HepG2 (cell line): ENCODE data around the gene PBX4. TPM values are rescaled to one million over a fixed set of nuclear protein-coding genes. Genes with fewer than 3 reads are reported as not detected.
A peak's percentile ranks its signal among the peaks of the same experiment; 100 is the strongest.

Experiments
- CAMTA2 ChIP-seq: sonication (generic); formaldehyde crosslinking; IDR thresholded peaks from 2 replicates; pipeline ENCODE4 v1.4.0; 2020; ENCODE audit warnings: mild to moderate bottlenecking, missing genetic modification reagents, borderline replicate concordance
- E2F5 ChIP-seq: sonication (generic); formaldehyde crosslinking; conservative IDR thresholded peaks from 2 replicates; pipeline ENCODE4 v1.4.0; 2020; ENCODE audit warnings: missing genetic modification reagents
- HBP1 ChIP-seq: IDR thresholded peaks from 2 replicates; pipeline ENCODE4 v1.6.1; 2016; ENCODE audit warnings: low read depth, control low read depth
- HIC2 ChIP-seq: sonication (generic); formaldehyde crosslinking; IDR thresholded peaks from 2 replicates; pipeline ENCODE4 v1.9.0; 2022; ENCODE audit warnings: low read depth, missing genetic modification reagents
- MAF1 ChIP-seq: sonication (generic); formaldehyde crosslinking; IDR thresholded peaks from 2 replicates; pipeline ENCODE4 v1.5.0; 2020; ENCODE audit warnings: missing genetic modification reagents, borderline replicate concordance
- NCOA2 ChIP-seq: sonication (generic); formaldehyde crosslinking; IDR thresholded peaks from 2 replicates; pipeline ENCODE4 v1.8.0; 2022; ENCODE audit warnings: inconsistent platforms
- NR2F6 ChIP-seq, 2 experiments: IDR thresholded peaks; 2 replicates each; pipeline ENCODE4 v1.6.1; 2016; ENCODE audit warnings: antibody characterized with exemption in 1 of 2, mild to moderate bottlenecking in 1 of 2
- POLR2A ChIP-seq, 2 experiments: IDR thresholded peaks; 2 replicates each; pipeline ENCODE4 v1.6.1; 2011; ENCODE audit warnings: low read depth in 2 of 2, low read length in 2 of 2, mild to moderate bottlenecking in 1 of 2, moderate library complexity in 1 of 2; ENCODE audit not compliant: insufficient read depth in 1 of 2
- REXO4 ChIP-seq: sonication (generic); formaldehyde crosslinking; IDR thresholded peaks from 2 replicates; pipeline ENCODE4 v1.8.0; 2022; ENCODE audit warnings: missing genetic modification reagents, mild to moderate bottlenecking, borderline replicate concordance
- SOX5 ChIP-seq: IDR thresholded peaks from 2 replicates; pipeline ENCODE4 v1.6.1; 2016; ENCODE audit warnings: borderline replicate concordance
- ZMAT3 ChIP-seq: sonication (generic); formaldehyde crosslinking; conservative IDR thresholded peaks from 2 replicates; pipeline ENCODE4 v1.7.0; 2021; ENCODE audit warnings: missing genetic modification reagents
- ZMYM3 ChIP-seq: sonication (generic); formaldehyde crosslinking; IDR thresholded peaks from 2 replicates; pipeline ENCODE4 v1.5.1; 2020; ENCODE audit warnings: mild to moderate bottlenecking, missing genetic modification reagents
- ZNF326 ChIP-seq: sonication (generic); formaldehyde crosslinking; IDR thresholded peaks from 2 replicates; pipeline ENCODE4 v1.4.0; 2020; ENCODE audit warnings: missing genetic modification reagents, borderline replicate concordance
- ZNF333 ChIP-seq: sonication (generic); formaldehyde crosslinking; IDR thresholded peaks from 2 replicates; pipeline ENCODE4 v1.4.0; 2020; ENCODE audit warnings: mild to moderate bottlenecking, missing genetic modification reagents, borderline replicate concordance
- ZNF337 ChIP-seq: sonication (generic); formaldehyde crosslinking; IDR thresholded peaks from 2 replicates; pipeline ENCODE4 v1.5.1; 2020; ENCODE audit warnings: missing genetic modification reagents, low read depth, mild to moderate bottlenecking, borderline replicate concordance
- ZNF343 ChIP-seq: sonication (generic); formaldehyde crosslinking; IDR thresholded peaks from 2 replicates; pipeline ENCODE4 v1.4.0; 2020; ENCODE audit warnings: mild to moderate bottlenecking, missing genetic modification reagents
- ZNF773 ChIP-seq: sonication (generic); formaldehyde crosslinking; IDR thresholded peaks from 2 replicates; pipeline ENCODE4 v1.4.0; 2020; ENCODE audit warnings: missing genetic modification reagents, borderline replicate concordance
- ZNF839 ChIP-seq: sonication (generic); formaldehyde crosslinking; IDR thresholded peaks from 2 replicates; pipeline ENCODE4 v1.4.0; 2020; ENCODE audit warnings: missing genetic modification reagents, mild to moderate bottlenecking, borderline replicate concordance
- ZNF891 ChIP-seq: sonication (generic); formaldehyde crosslinking; IDR thresholded peaks from 2 replicates; pipeline ENCODE4 v1.5.0; 2020; ENCODE audit warnings: mild to moderate bottlenecking, missing genetic modification reagents
- polyA plus RNA-seq, 8 experiments: library from polyadenylated mRNA; depleted of rRNA in 3 of 8; stranded (reverse) in 7 of 8; unstranded in 1 of 8; fragments of >200 nt; fragmentation: Illumina TruSeq in 4 of 8; extraction: Trizol in 4 of 8; gene quantifications; 2 replicates each; pipeline versions ENCODE4 v1.2.1 to v1.2.3, GENCODE V29; 2011 to 2016; ENCODE audit warnings: low read depth in 4 of 8, missing spikeins in 1 of 8, mixed read lengths in 1 of 8; ENCODE audit not compliant: insufficient read depth in 1 of 8
- total RNA-seq, 5 experiments: library from RNA; depleted of rRNA; stranded (reverse); fragments of >200 nt; fragmentation: Illumina TruSeq; extraction: Trizol; gene quantifications; 2 replicates each; pipeline ENCODE4 v1.2.3, GENCODE V29; 2016; ENCODE audit warnings: low read depth in 1 of 5
- TF ChIP-seq, protein P1 (sequence below): sonication (generic); formaldehyde crosslinking; IDR thresholded peaks from 2 replicates; pipeline ENCODE4 v1.8.0; 2023; ENCODE audit warnings: mild to moderate bottlenecking, missing genetic modification reagents
- TF ChIP-seq, protein P2 (sequence below): fragments of 450-650 bp; IDR thresholded peaks from 2 replicates; pipeline ENCODE4 v1.6.1; 2017
- TF ChIP-seq, protein P3 (sequence below): sonication (generic); formaldehyde crosslinking; IDR thresholded peaks from 2 replicates; pipeline ENCODE4 v1.8.1; 2023; ENCODE audit warnings: missing genetic modification reagents, mild to moderate bottlenecking, borderline replicate concordance

Gene PBX4
- total and polyA plus RNA-seq, 2 of the 13 experiments (the other 11 are each of a cell fraction or from before 2014, with no cell fraction given) = not detected

- TF ChIP-seq, protein P1, sequence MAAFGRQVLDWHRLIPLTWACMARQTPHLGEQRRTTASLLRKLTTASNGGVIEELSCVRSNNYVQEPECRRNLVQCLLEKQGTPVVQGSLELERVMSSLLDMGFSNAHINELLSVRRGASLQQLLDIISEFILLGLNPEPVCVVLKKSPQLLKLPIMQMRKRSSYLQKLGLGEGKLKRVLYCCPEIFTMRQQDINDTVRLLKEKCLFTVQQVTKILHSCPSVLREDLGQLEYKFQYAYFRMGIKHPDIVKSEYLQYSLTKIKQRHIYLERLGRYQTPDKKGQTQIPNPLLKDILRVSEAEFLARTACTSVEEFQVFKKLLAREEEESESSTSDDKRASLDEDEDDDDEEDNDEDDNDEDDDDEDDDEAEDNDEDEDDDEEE (CRISPR knock-in tag) = no peak
- TF ChIP-seq ZNF343 (no peak), CAMTA2 (CRISPR knock-in tag) (no peak), ZNF773 (CRISPR knock-in tag) (no peak), ZNF839 (CRISPR knock-in tag) (peak; percentile 71; the same call in 1 of the 2 replicates), ZNF891 (CRISPR knock-in tag) (no peak), E2F5 (CRISPR knock-in tag) (no peak), SOX5 (no peak), HBP1 (CRISPR knock-in tag) (no peak; the same call in 1 of the 2 replicates), HIC2 (CRISPR knock-in tag) (no peak), NCOA2 (CRISPR knock-in tag) (no peak), ZNF337 (CRISPR knock-in tag) (no peak), ZMYM3 (CRISPR knock-in tag) (no peak), REXO4 (CRISPR knock-in tag) (no peak), ZMAT3 (CRISPR knock-in tag) (no peak), ZNF333 (CRISPR knock-in tag) (no peak), ZNF326 (CRISPR knock-in tag) (no peak), NR2F6 (IDR thresholded peaks at IDR 0.05) (no peak), NR2F6 (CRISPR knock-in tag; IDR thresholded peaks at IDR 0.05) (no peak; the same call in 1 of the 2 replicates), POLR2A (IDR thresholded peaks at IDR 0.05; ENCODE audit: insufficient read depth in 1 of 2, low read depth in 2 of 2, low read length in 2 of 2) (peak; percentile 73 to 84), MAF1 (CRISPR knock-in tag) (no peak)
- TF ChIP-seq, protein P2, sequence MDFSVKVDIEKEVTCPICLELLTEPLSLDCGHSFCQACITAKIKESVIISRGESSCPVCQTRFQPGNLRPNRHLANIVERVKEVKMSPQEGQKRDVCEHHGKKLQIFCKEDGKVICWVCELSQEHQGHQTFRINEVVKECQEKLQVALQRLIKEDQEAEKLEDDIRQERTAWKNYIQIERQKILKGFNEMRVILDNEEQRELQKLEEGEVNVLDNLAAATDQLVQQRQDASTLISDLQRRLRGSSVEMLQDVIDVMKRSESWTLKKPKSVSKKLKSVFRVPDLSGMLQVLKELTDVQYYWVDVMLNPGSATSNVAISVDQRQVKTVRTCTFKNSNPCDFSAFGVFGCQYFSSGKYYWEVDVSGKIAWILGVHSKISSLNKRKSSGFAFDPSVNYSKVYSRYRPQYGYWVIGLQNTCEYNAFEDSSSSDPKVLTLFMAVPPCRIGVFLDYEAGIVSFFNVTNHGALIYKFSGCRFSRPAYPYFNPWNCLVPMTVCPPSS = no peak
- TF ChIP-seq, protein P3, sequence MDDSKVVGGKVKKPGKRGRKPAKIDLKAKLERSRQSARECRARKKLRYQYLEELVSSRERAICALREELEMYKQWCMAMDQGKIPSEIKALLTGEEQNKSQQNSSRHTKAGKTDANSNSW (CRISPR knock-in tag) = no peak
Observed at GRCh38 chr19:19663256-19664120, 45.0 kb upstream of the PBX4 start, which contains the start of gene ATP13A1 (continued).
